Adipocyte (in vitro differentiated cells): ENCODE results near the gene RGS12.

Experiments used
- DNase-seq: peaks from one replicate; pipeline ENCODE4 v3.0.0-alpha.2; 2015; ENCODE audit warnings: low read depth
- H3K27me3 ChIP-seq: replicated peaks from 2 replicates; pipeline ENCODE4 v1.7.0; 2013; ENCODE audit warnings: mild to moderate bottlenecking, low read length, moderate library complexity; ENCODE audit not compliant: control insufficient read depth, insufficient read depth
- H3K36me3 ChIP-seq: 2 replicates; pipeline ENCODE4 v1.7.0; 2013; ENCODE audit warnings: low read length, mild to moderate bottlenecking, moderate library complexity; ENCODE audit not compliant: control insufficient read depth, insufficient read depth, severe bottlenecking
- H3K4me1 ChIP-seq: 2 replicates; pipeline ENCODE4 v1.7.0; 2013; ENCODE audit warnings: mild to moderate bottlenecking, low read length, moderate library complexity; ENCODE audit not compliant: control insufficient read depth, insufficient read depth
- H3K4me3 ChIP-seq: 2 replicates; pipeline ENCODE4 v1.7.0; 2013; ENCODE audit warnings: mild to moderate bottlenecking, low read length, moderate library complexity
- H3K9ac ChIP-seq: 2 replicates; pipeline ENCODE4 v1.7.0; 2013; ENCODE audit warnings: mild to moderate bottlenecking, low read length, moderate library complexity
- H3K9me3 ChIP-seq: 2 replicates; pipeline ENCODE4 v1.7.0; 2013; ENCODE audit warnings: mild to moderate bottlenecking, low read length, moderate library complexity; ENCODE audit not compliant: control insufficient read depth

The RGS12 gene, protein sequence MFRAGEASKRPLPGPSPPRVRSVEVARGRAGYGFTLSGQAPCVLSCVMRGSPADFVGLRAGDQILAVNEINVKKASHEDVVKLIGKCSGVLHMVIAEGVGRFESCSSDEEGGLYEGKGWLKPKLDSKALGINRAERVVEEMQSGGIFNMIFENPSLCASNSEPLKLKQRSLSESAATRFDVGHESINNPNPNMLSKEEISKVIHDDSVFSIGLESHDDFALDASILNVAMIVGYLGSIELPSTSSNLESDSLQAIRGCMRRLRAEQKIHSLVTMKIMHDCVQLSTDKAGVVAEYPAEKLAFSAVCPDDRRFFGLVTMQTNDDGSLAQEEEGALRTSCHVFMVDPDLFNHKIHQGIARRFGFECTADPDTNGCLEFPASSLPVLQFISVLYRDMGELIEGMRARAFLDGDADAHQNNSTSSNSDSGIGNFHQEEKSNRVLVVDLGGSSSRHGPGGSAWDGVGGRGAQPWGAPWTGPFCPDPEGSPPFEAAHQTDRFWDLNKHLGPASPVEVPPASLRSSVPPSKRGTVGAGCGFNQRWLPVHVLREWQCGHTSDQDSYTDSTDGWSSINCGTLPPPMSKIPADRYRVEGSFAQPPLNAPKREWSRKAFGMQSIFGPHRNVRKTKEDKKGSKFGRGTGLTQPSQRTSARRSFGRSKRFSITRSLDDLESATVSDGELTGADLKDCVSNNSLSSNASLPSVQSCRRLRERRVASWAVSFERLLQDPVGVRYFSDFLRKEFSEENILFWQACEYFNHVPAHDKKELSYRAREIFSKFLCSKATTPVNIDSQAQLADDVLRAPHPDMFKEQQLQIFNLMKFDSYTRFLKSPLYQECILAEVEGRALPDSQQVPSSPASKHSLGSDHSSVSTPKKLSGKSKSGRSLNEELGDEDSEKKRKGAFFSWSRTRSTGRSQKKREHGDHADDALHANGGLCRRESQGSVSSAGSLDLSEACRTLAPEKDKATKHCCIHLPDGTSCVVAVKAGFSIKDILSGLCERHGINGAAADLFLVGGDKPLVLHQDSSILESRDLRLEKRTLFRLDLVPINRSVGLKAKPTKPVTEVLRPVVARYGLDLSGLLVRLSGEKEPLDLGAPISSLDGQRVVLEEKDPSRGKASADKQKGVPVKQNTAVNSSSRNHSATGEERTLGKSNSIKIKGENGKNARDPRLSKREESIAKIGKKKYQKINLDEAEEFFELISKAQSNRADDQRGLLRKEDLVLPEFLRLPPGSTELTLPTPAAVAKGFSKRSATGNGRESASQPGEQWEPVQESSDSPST (N-terminal part only)

DNA sequence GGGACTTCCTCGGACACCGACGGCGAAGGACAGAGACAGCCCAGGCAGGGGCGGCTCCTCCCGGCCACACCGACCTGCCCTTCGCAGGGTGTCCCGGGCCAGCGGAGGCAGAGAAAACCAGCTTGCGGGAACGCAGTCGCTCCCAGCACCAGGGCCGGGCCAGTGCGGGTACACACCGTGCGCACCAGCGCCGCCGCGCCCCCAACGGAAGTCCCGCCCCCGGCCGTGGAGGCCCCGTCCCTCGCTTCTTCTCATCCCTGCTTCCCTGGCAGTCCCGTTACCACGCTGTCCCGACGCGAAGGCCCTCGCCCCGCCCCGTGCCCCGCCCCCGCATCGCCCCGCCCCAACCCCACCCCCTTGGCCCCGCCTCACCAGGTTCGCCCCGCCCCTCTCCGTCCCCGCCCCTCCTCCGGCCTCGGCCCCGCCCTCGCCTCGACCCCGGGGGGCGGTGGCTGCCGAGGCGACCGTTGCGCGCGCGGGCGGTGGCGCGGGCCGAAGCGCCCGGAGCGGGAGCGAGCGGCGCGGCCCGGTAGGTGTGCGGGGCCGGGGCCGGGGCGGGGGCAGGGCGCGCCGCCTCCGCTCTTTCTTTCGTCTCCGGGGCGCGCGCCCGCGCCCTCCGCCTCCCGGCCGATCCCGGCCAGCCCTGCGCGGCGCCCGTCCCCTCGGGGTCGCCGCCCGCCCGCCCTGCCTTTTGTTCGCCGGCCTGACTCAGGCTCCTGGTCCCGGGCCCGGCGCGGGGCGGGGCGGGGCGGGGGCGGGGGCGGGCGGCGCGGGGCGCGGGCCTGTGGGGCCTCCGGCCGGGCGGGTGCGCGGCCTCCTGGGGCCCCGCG lies at the start of gene RGS12:
Gene RGS12 (plus strand): TSS at position 451 of the 830 bp plus-strand sequence. CDS start 23,150 bp downstream, outside the sequence.
- Histone ChIP-seq H3K36me3 (no peaks in the 10 kb centered on the region), H3K9ac (peak within 1 kb of the TSS; percentile 95)
- DNase-seq, result peak; percentile 97

DNA sequence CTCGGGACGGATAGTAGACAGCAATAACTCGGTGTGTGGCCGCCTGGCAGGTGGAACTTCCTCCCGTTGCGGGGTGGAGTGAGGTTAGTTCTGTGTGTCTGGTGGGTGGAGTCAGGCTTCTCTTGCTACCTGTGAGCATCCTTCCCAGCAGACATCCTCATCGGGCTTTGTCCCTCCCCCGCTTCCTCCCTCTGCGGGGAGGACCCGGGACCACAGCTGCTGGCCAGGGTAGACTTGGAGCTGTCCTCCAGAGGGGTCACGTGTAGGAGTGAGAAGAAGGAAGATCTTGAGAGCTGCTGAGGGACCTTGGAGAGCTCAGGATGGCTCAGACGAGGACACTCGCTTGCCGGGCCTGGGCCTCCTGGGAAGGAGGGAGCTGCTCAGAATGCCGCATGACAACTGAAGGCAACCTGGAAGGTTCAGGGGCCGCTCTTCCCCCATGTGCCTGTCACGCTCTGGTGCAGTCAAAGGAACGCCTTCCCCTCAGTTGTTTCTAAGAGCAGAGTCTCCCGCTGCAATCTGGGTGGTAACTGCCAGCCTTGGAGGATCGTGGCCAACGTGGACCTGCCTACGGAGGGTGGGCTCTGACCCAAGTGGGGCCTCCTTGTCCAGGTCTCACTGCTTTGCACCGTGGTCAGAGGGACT lies 49.6 kb upstream of the RGS12 start:
- no peak overlapping the region for H3K9ac ChIP-seq
- H3K4me3 ChIP-seq, result no peak overlapping the region
- H3K36me3 ChIP-seq, result peaks cover 26% of the 10 kb centered on the region
- no peaks in the 10 kb centered on the region for H3K27me3 ChIP-seq
- no peaks in the 10 kb centered on the region for H3K9me3 ChIP-seq
- peaks cover 10% of the 10 kb centered on the region for H3K4me1 ChIP-seq
- no peak for DNase-seq

More for the DNA sequence above, at the start of gene RGS12:
- H3K9me3 ChIP-seq, result no peaks in the 10 kb centered on the region
- H3K27me3 ChIP-seq, result peaks cover 14% of the 10 kb centered on the region
- peaks cover 12% of the 10 kb centered on the region for H3K4me1 ChIP-seq
- peak within 1 kb of the TSS; percentile 89 for H3K4me3 ChIP-seq

DNA sequence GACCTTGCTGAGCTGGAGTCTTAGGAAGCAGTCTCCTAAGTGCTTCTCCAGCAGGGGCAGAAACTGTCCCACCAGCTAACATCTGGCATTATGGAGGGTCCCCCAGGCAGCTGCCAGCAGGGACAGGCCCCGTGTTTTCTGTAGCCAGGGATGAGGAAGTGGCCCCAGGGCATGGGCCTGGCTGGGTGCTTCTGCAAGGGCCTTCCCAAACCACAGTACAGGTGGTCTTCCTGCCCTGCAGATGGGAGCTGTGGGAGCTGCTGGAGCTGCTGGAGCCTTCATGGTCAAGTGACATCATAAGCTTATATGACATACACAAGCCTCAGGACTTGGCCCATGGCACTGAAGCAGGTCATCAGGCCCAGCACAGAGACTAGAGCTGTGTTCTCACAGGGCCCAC lies 48.8 kb upstream of the RGS12 start:
- H3K9me3 ChIP-seq, result no peaks in the 10 kb centered on the region
- peaks cover 24% of the 10 kb centered on the region for H3K36me3 ChIP-seq
- H3K27me3 ChIP-seq, result no peaks in the 10 kb centered on the region
- no peak overlapping the region for H3K9ac ChIP-seq
- peaks cover 10% of the 10 kb centered on the region for H3K4me1 ChIP-seq
- no peak for DNase-seq
- H3K4me3 ChIP-seq, result no peak overlapping the region

DNA sequence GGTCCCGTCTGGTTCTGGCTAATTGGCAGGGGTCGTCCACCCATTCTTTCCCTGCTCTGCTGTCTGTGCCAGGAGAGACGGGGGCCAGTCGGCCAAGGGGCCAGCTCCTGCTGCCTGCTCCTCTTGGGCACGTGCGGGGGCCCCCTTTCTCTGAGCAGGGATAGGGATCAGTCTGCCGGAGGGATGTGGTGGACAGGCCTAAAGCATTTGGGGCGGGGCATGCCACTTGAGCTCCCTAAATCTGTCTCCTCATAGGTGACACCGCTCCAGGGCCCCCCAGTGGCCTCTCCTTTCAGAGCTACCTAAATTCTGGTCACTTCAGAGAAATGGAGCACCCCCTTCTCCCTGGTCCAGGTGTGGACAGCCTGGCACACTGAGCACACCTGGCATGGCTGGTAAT lies 48.1 kb upstream of the RGS12 start:
- peaks cover 17% of the 10 kb centered on the region for H3K36me3 ChIP-seq
- no peak overlapping the region for H3K9ac ChIP-seq
- H3K9me3 ChIP-seq, result no peaks in the 10 kb centered on the region
- no peak overlapping the region for H3K4me3 ChIP-seq
- H3K4me1 ChIP-seq, result peaks cover 10% of the 10 kb centered on the region
- no peaks in the 10 kb centered on the region for H3K27me3 ChIP-seq
- no peak for DNase-seq

DNA sequence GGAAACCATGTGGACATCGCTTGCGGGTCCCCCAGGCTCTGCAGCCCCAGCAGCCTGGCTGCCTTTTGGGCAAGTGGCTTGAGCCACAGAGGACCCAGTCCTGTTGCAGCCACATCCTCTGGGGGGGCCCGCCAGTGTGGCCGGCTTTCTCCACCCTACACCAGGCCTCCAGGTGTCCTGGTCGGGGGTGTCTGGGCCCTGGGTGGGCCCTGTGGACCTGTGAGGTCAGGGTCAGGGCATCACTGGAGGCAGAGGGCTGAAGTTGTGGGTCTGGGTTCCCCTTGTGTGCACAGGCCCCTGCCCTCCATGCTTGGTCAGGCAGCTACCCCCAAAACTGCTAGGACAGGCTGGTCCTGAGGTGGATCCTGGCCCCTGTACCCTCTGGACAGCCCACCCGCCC lies 47.1 kb upstream of the RGS12 start:
- Histone ChIP-seq H3K9me3 (no peaks in the 10 kb centered on the region), H3K36me3 (peaks cover 7% of the 10 kb centered on the region), H3K4me3 (no peak overlapping the region), H3K4me1 (peaks cover 10% of the 10 kb centered on the region), H3K9ac (no peak overlapping the region), H3K27me3 (no peaks in the 10 kb centered on the region)
- no peak for DNase-seq

DNA sequence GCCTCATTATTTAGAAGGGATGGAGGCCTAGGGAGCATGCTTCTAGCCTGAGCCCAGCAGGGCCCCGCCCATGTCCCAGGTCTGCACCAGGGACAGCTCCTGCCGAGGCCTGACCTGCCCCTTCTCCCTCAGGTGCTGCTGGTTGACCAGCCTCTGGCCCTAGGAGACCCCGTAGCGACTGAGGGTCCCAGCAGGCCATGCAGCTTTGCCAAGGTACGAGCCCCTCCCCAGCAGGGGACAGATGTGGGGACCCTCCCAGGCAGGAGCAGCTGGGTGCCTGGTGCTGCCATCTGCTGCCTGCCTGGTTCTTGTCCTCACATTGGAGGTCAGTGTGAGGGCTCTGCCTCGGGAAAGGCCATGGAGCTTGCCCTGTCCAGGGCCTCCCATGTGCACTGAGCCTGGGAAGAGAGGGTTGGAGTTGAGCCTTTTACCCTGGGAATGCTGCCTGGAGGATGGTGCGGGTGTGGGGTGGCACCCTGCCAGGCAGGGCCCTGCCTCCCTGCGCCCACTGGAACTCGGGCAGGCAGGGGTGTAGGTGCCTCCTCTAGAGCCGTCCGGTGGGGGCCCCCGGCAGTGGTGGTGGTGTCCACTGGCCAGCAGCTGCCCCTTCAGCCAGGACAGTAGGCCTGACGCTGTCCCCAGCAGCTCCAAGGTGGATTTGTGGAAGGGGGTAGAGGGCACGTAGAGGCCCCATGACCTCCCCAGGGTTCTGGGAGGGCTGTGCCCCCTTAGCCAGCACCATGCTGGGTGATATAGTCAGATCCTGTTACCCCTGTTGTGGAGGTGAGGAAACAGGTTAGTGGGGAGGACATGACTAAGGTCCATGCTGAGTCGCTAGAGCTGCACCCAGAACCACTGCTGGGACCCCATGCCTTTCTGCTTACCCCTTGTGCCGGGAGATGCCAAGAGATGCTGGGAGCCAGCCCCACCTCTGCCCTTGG lies 46.1 kb upstream of the RGS12 start:
- Histone ChIP-seq H3K4me3 (no peak overlapping the region), H3K4me1 (peaks cover 5% of the 10 kb centered on the region), H3K9ac (no peak overlapping the region), H3K36me3 (no peaks in the 10 kb centered on the region), H3K9me3 (no peaks in the 10 kb centered on the region), H3K27me3 (no peaks in the 10 kb centered on the region)
- no peak for DNase-seq

DNA sequence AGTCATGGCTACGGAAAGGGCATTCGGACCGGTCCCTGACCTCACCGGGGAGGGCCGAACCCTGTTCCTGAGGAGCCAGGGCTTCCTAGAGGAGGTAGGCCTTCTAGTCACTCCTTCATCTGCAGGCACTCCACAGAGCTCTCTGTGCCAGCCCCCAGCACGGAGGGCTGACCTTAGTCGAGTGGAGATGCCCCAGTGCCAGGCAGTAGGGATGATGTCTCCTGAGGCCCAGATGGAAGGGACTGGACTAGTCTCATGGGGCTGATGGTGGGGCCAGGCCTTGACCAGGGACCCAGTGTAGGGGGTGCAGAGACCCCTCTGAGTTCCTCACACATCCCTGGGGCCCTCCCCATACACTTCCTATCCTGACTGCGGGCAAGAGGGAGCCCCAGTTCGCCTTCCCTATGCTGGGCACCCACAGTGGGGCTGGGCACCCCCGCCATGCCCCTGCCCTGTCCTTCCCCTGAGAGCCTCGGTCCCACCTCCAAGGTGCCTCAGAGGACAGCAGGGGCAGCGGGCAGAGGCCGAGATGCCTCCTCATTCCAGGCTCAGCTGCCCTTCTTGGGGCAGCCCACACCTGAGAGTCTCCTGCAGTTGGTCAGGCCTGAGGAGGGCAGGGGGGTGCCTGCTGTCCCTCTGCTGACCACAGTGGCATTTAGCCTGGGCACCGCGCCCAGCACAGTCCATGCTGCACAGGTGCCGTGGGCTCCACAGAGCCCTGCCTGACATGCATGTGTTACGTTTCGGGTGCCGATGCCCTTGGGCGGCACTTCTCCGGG lies 45.2 kb upstream of the RGS12 start:
- no peak for DNase-seq
- H3K4me3 ChIP-seq, result no peak overlapping the region
- no peaks in the 10 kb centered on the region for H3K27me3 ChIP-seq
- no peaks in the 10 kb centered on the region for H3K4me1 ChIP-seq
- H3K36me3 ChIP-seq, result no peaks in the 10 kb centered on the region
- H3K9me3 ChIP-seq, result no peaks in the 10 kb centered on the region
- no peak overlapping the region for H3K9ac ChIP-seq

DNA sequence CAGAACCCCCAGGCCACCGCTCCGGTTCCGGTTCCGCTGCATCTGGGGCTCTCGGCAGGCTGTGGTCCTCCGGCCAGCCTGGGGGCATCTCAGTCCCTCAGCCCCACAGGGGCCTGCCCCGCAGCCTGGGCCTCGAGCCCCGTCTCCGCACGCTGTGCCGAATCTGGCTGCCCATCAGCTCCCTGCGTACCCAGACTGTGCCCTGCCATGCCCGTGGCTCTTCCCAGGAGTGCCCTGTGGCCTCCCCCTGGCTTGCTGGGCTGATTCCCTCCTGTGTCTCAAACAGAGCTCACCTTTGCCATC lies 44.7 kb upstream of the RGS12 start:
- H3K4me1 ChIP-seq, result no peaks in the 10 kb centered on the region
- no peaks in the 10 kb centered on the region for H3K9me3 ChIP-seq
- H3K36me3 ChIP-seq, result no peaks in the 10 kb centered on the region
- DNase-seq, result no peak
- H3K9ac ChIP-seq, result no peak overlapping the region
- H3K27me3 ChIP-seq, result no peaks in the 10 kb centered on the region
- H3K4me3 ChIP-seq, result no peak overlapping the region
